SK-N-SH treated with all-trans-retinoic acid at 6 μM for 48 hours (cell line): Measurements from ENCODE around the gene ST6GALNAC5.

ENCODE experiments used
- ATAC-seq: fragments of 200-7000 bp; cut with Tn5 transposase; 3 replicates; pipeline ENCODE4 v1.9.1; 2020; ENCODE audit warnings: mild to moderate bottlenecking, moderate library complexity
- ARNTL ChIP-seq: fragments of 450-650 bp; formaldehyde crosslinking; IDR thresholded peaks from 2 replicates; pipeline ENCODE4 v1.5.0; 2020; ENCODE audit warnings: low read depth, mild to moderate bottlenecking, moderate library complexity, borderline replicate concordance
- BACH2 ChIP-seq: fragments of 250-450 bp; sonication (Bioruptor Pico); IDR thresholded peaks from 2 replicates; pipeline ENCODE4 v1.9.0; 2021; ENCODE audit warnings: mild to moderate bottlenecking, borderline replicate concordance
- CREB5 ChIP-seq: fragments of 250-450 bp; sonication (Bioruptor Pico); IDR thresholded peaks from 2 replicates; pipeline ENCODE4 v1.5.1; 2020; ENCODE audit warnings: low read depth, mild to moderate bottlenecking, moderate library complexity
- CSDC2 ChIP-seq: fragments of 250-450 bp; sonication (Bioruptor Pico); IDR thresholded peaks from 2 replicates; pipeline ENCODE4 v1.5.0; 2020; ENCODE audit warnings: mild to moderate bottlenecking, moderate library complexity
- CSRNP3 ChIP-seq: fragments of 250-450 bp; sonication (Bioruptor Pico); IDR thresholded peaks from 2 replicates; pipeline ENCODE4 v1.5.1; 2021; ENCODE audit warnings: mild to moderate bottlenecking, moderate library complexity
- GLIS3 ChIP-seq: fragments of 250-450 bp; sonication (Bioruptor Pico); IDR thresholded peaks from 2 replicates; pipeline ENCODE4 v1.5.0; 2020; ENCODE audit warnings: mild to moderate bottlenecking, moderate library complexity
- ISL1 ChIP-seq: fragments of 250-450 bp; sonication (Bioruptor Pico); IDR thresholded peaks from 2 replicates; pipeline ENCODE4 v2.1.2; 2022; ENCODE audit warnings: mild to moderate bottlenecking, moderate library complexity
- POU6F1 ChIP-seq: fragments of 250-450 bp; sonication (Bioruptor Pico); IDR thresholded peaks from 2 replicates; pipeline ENCODE4 v1.8.0; 2021; ENCODE audit warnings: low read depth, mild to moderate bottlenecking, moderate library complexity, borderline replicate concordance
- PPARA ChIP-seq: fragments of 250-450 bp; sonication (Bioruptor Pico); IDR thresholded peaks from 2 replicates; pipeline ENCODE4 v1.5.0; 2020; ENCODE audit warnings: mild to moderate bottlenecking, borderline replicate concordance
- RARB ChIP-seq: fragments of 250-450 bp; sonication (Bioruptor Pico); IDR thresholded peaks from 2 replicates; pipeline ENCODE4 v1.8.0; 2021; ENCODE audit warnings: mild to moderate bottlenecking, moderate library complexity
- SNAI2 ChIP-seq: fragments of 250-450 bp; sonication (Bioruptor Pico); IDR thresholded peaks from 2 replicates; pipeline ENCODE4 v1.5.0; 2020; ENCODE audit warnings: mild to moderate bottlenecking, moderate library complexity
- TCF4 ChIP-seq: fragments of 250-450 bp; sonication (Bioruptor Pico); IDR thresholded peaks from 2 replicates; pipeline ENCODE4 v1.8.0; 2021; ENCODE audit warnings: mild to moderate bottlenecking, moderate library complexity, borderline replicate concordance
- TOX ChIP-seq: fragments of 250-450 bp; sonication (Bioruptor Pico); IDR thresholded peaks from 2 replicates; pipeline ENCODE4 v1.8.0; 2021; ENCODE audit warnings: mild to moderate bottlenecking, moderate library complexity, borderline replicate concordance
- TSHZ2 ChIP-seq: fragments of 250-450 bp; sonication (Bioruptor Pico); IDR thresholded peaks from 2 replicates; pipeline ENCODE4 v1.5.0; 2020; ENCODE audit warnings: mild to moderate bottlenecking, moderate library complexity
- ZC3H10 ChIP-seq: fragments of 250-450 bp; sonication (Bioruptor Pico); IDR thresholded peaks from 2 replicates; pipeline ENCODE4 v1.5.1; 2021; ENCODE audit warnings: mild to moderate bottlenecking, moderate library complexity
- ZFP3 ChIP-seq: fragments of 250-450 bp; sonication (Bioruptor Pico); IDR thresholded peaks from 2 replicates; pipeline ENCODE4 v1.5.0; 2020; ENCODE audit warnings: mild to moderate bottlenecking, moderate library complexity
- ZFP30 ChIP-seq: fragments of 450-650 bp; formaldehyde crosslinking; IDR thresholded peaks from 2 replicates; pipeline ENCODE4 v1.5.0; 2022; ENCODE audit warnings: mild to moderate bottlenecking, moderate library complexity
- ZNF70 ChIP-seq: fragments of 450-650 bp; formaldehyde crosslinking; IDR thresholded peaks from 2 replicates; pipeline ENCODE4 v1.5.0; 2020; ENCODE audit warnings: mild to moderate bottlenecking, moderate library complexity
- ZNF8 ChIP-seq: fragments of 450-650 bp; formaldehyde crosslinking; IDR thresholded peaks from 2 replicates; pipeline ENCODE4 v1.5.0; 2020; ENCODE audit warnings: mild to moderate bottlenecking, moderate library complexity
- TF ChIP-seq, protein P1 (sequence below): fragments of 250-450 bp; sonication (Bioruptor Pico); IDR thresholded peaks from 2 replicates; pipeline ENCODE4 v1.8.0; 2020; ENCODE audit warnings: mild to moderate bottlenecking, moderate library complexity, borderline replicate concordance

Gene ST6GALNAC5

GRCh38 chr1:77060000-77060399 is 192.7 kb downstream of the ST6GALNAC5 start:
- no peak for ATAC-seq
- TF ChIP-seq ARNTL (CRISPR knock-in tag) (no peak), ZNF70 (CRISPR knock-in tag) (no peak), ZFP3 (CRISPR knock-in tag) (no peak), CSDC2 (CRISPR knock-in tag) (no peak), GLIS3 (CRISPR knock-in tag) (no peak)

- no peak for ATAC-seq
- TF ChIP-seq, protein P1, sequence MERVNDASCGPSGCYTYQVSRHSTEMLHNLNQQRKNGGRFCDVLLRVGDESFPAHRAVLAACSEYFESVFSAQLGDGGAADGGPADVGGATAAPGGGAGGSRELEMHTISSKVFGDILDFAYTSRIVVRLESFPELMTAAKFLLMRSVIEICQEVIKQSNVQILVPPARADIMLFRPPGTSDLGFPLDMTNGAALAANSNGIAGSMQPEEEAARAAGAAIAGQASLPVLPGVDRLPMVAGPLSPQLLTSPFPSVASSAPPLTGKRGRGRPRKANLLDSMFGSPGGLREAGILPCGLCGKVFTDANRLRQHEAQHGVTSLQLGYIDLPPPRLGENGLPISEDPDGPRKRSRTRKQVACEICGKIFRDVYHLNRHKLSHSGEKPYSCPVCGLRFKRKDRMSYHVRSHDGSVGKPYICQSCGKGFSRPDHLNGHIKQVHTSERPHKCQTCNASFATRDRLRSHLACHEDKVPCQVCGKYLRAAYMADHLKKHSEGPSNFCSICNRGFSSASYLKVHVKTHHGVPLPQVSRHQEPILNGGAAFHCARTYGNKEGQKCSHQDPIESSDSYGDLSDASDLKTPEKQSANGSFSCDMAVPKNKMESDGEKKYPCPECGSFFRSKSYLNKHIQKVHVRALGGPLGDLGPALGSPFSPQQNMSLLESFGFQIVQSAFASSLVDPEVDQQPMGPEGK (CRISPR knock-in tag) = no peak
- no peak for TF ChIP-seq TOX (CRISPR knock-in tag)
- no peak for TF ChIP-seq CSDC2 (CRISPR knock-in tag)
- TF ChIP-seq ISL1 = no peak
- TF ChIP-seq PPARA (CRISPR knock-in tag) = no peak
- TF ChIP-seq RARB = no peak
- no peak for TF ChIP-seq ZNF8 (CRISPR knock-in tag)
- no peak for TF ChIP-seq ZFP3 (CRISPR knock-in tag)
- TF ChIP-seq ZC3H10 = no peak
- no peak for TF ChIP-seq TSHZ2 (CRISPR knock-in tag)
- no peak for TF ChIP-seq POU6F1
Measured at GRCh38 chr1:77061162-77061561, 193.9 kb downstream of the ST6GALNAC5 start.

GRCh38 chr1:77063118-77063517 is 195.8 kb downstream of the ST6GALNAC5 start:
- no peak for TF ChIP-seq TCF4 (CRISPR knock-in tag)
- TF ChIP-seq RARB = no peak
- no peak for TF ChIP-seq CSRNP3
- ATAC-seq = no peak

DNA sequence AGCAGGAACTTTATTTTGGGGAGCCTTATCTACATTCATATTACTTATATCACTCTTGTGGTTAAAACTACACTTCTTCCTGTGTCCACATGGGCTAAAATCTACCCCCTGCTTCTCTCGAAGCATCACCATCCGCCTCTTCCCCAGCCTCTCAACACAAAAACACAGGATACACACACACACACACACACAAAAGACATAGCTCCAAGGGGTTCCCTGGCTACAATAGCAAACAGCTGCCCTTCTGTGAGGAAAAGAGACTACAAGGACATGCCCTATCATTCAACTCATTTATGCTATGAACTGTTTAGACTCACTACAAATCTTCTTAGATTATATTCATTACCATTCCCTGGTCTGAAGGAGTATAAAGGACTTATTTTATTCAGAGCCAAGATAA is 197.0 kb downstream of the ST6GALNAC5 start:
- no peak for ATAC-seq
- TF ChIP-seq BACH2 = no peak
- no peak for TF ChIP-seq ZFP3 (CRISPR knock-in tag)
- no peak for TF ChIP-seq GLIS3 (CRISPR knock-in tag)
- TF ChIP-seq ISL1 = no peak
- no peak for TF ChIP-seq ZFP30 (CRISPR knock-in tag)
- no peak for TF ChIP-seq RARB
- TF ChIP-seq CREB5 (CRISPR knock-in tag) = no peak
- no peak for TF ChIP-seq CSRNP3
- no peak for TF ChIP-seq SNAI2 (CRISPR knock-in tag)
- no peak for TF ChIP-seq ARNTL (CRISPR knock-in tag)
- TF ChIP-seq, protein P1 (CRISPR knock-in tag) = no peak
- TF ChIP-seq TSHZ2 (CRISPR knock-in tag) = no peak
- TF ChIP-seq PPARA (CRISPR knock-in tag) = no peak
- no peak for TF ChIP-seq TOX (CRISPR knock-in tag)
